Large intestine (tissue), 12 donors: ENCODE results near the gene PHLDB3. TPM values are rescaled to one million over a fixed set of nuclear protein-coding genes. Genes with fewer than 3 reads are reported as not detected.
A peak's percentile ranks its signal among the peaks of the same experiment; 100 is the strongest.
"Not testable (repeated sequence)": the region's sequence is repeated elsewhere in the genome, so short reads cannot be mapped to it uniquely, and the experiment has no call there.

Experiments
- DNase-seq, 2 donors: peaks; one replicate each; pipeline versions ENCODE4 v3.0.0 to v3.0.0-alpha.2; 2013
- H3K27ac ChIP-seq: one replicate; pipeline ENCODE4 v1.5.1; 2013; ENCODE audit warnings: low read length
- H3K27me3 ChIP-seq: 2 replicates; pipeline ENCODE4 v1.6.1; 2013; ENCODE audit warnings: low read length; ENCODE audit not compliant: control insufficient read depth, insufficient read depth
- H3K36me3 ChIP-seq: 2 replicates; pipeline ENCODE4 v1.6.1; 2013; ENCODE audit warnings: low read length; ENCODE audit not compliant: control insufficient read depth, insufficient read depth
- H3K4me1 ChIP-seq: one replicate; pipeline ENCODE4 v1.6.1; 2013; ENCODE audit warnings: low read length; ENCODE audit not compliant: control insufficient read depth, insufficient read depth
- H3K4me3 ChIP-seq: one replicate; pipeline ENCODE4 v1.5.1; 2013; ENCODE audit warnings: low read length
- H3K9me3 ChIP-seq: one replicate; pipeline ENCODE4 v1.6.1; 2013; ENCODE audit warnings: mild to moderate bottlenecking, low read depth, low read length, moderate library complexity; ENCODE audit not compliant: control insufficient read depth
- WGBS: methylation state at CpG from one replicate; pipeline ENCODE4 v1.1.5; 2013; ENCODE audit warnings: low lambda C conversion rate; ENCODE audit not compliant: insufficient coverage; 5-methylcytosine and 5-hydroxymethylcytosine counted together
- long read RNA-seq, 11 donors: transcript quantifications; one replicate each; lab custom pipeline, GENCODE V29; 2026
- polyA plus RNA-seq: library from polyadenylated mRNA; unstranded; fragments of 120-200 nt; gene quantifications from one replicate; pipeline ENCODE4 v1.2.1, GENCODE V29; 2013

PHLDB3 gene
- 33.8 TPM for polyA plus RNA-seq
- long read RNA-seq, donor 1: 0 reads
- long read RNA-seq, donor 2, partial matches to known transcripts: 0 of 2 reads
- long read RNA-seq, donor 2, other reads (novel, unspliced or antisense): 0 of 2 reads
- long read RNA-seq, donor 3, partial matches to known transcripts: 5 of 6 reads
- long read RNA-seq, donor 3, other reads (novel, unspliced or antisense): 0 of 6 reads
- long read RNA-seq, donor 4: 0 reads
- long read RNA-seq, donor 5, partial matches to known transcripts: 0 of 1 reads
- long read RNA-seq, donor 5, other reads (novel, unspliced or antisense): 0 of 1 reads
- long read RNA-seq, donor 6: 0 reads
- long read RNA-seq, donor 7: 0 reads
- long read RNA-seq, donor 8: 0 reads
- long read RNA-seq, donor 9: 0 reads
- long read RNA-seq, donor 10: 0 reads
- long read RNA-seq, donor 11: 0 reads

- Histone ChIP-seq H3K36me3 (peaks cover 24% of the 10 kb centered on the region), H3K4me3 (peak within 1 kb of the TSS; percentile 90), H3K4me1 (peaks cover 21% of the 10 kb centered on the region), H3K9me3 (no peaks in the 10 kb centered on the region), H3K27ac (peak within 1 kb of the TSS; percentile 96), H3K27me3 (no peaks in the 10 kb centered on the region)
- WGBS: no CpG with 5 or more reads among the region's 42 CpGs
- DNase-seq: peak; percentile 68 to 78
Measured at GRCh38 chr19:43504426-43505185, at the start of gene PHLDB3. Gene PHLDB3, minus strand, starts transcription at chr19:43504746. Its CDS starts 628 bp downstream, at chr19:43504118.

- Histone ChIP-seq H3K4me1 (no peaks in the 10 kb centered on the region), H3K27me3 (no peaks in the 10 kb centered on the region), H3K27ac (no peak overlapping the region), H3K9me3 (no peaks in the 10 kb centered on the region), H3K36me3 (peaks cover 62% of the 10 kb centered on the region), H3K4me3 (no peak overlapping the region)
- no CpG with 5 or more reads among the region's 4 CpGs for WGBS
- no peak for DNase-seq
Measured at GRCh38 chr19:43553656-43554055, 49.1 kb upstream of the PHLDB3 start.

GRCh38 chr19:43552616-43553015, 48.1 kb upstream of the PHLDB3 start:
- H3K4me1 ChIP-seq: no peaks in the 10 kb centered on the region
- no peaks in the 10 kb centered on the region for H3K9me3 ChIP-seq
- no peaks in the 10 kb centered on the region for H3K27me3 ChIP-seq
- H3K36me3 ChIP-seq: peaks cover 57% of the 10 kb centered on the region
- no CpG with 5 or more reads among the region's 3 CpGs for WGBS
- no peak overlapping the region for H3K27ac ChIP-seq
- H3K4me3 ChIP-seq: no peak overlapping the region
- no peak for DNase-seq

- no peak overlapping the region for H3K27ac ChIP-seq
- no peaks in the 10 kb centered on the region for H3K4me1 ChIP-seq
- peaks cover 53% of the 10 kb centered on the region for H3K36me3 ChIP-seq
- DNase-seq: no peak
- WGBS: no CpG with 5 or more reads among the region's 3 CpGs
- no peak overlapping the region for H3K4me3 ChIP-seq
- H3K9me3 ChIP-seq: no peaks in the 10 kb centered on the region
- no peaks in the 10 kb centered on the region for H3K27me3 ChIP-seq
Measured at GRCh38 chr19:43552198-43552450, 47.6 kb upstream of the PHLDB3 start.

GRCh38 chr19:43551399-43552197, 47.1 kb upstream of the PHLDB3 start:
- no peaks in the 10 kb centered on the region for H3K9me3 ChIP-seq
- DNase-seq: no peak
- no peak overlapping the region for H3K27ac ChIP-seq
- WGBS: 0% methylated on average over 1 of the region's 23 CpGs
- no peaks in the 10 kb centered on the region for H3K27me3 ChIP-seq
- no peak overlapping the region for H3K4me3 ChIP-seq
- H3K4me1 ChIP-seq: no peaks in the 10 kb centered on the region
- H3K36me3 ChIP-seq: peaks cover 55% of the 10 kb centered on the region

- 100% methylated on average over 1 of the region's 2 CpGs for WGBS
Measured at GRCh38 chr19:43548706-43549105, 44.2 kb upstream of the PHLDB3 start.

GRCh38 chr19:43547926-43548325, 43.4 kb upstream of the PHLDB3 start:
- H3K36me3 ChIP-seq: peaks cover 56% of the 10 kb centered on the region
- WGBS: no CpG with 5 or more reads among the region's 24 CpGs

More at GRCh38 chr19:43548706-43549105, 44.2 kb upstream of the PHLDB3 start:
- Histone ChIP-seq H3K27me3 (no peaks in the 10 kb centered on the region), H3K4me1 (no peaks in the 10 kb centered on the region), H3K4me3 (no peak overlapping the region), H3K36me3 (peaks cover 58% of the 10 kb centered on the region), H3K27ac (no peak overlapping the region), H3K9me3 (no peaks in the 10 kb centered on the region)
- DNase-seq: no peak

GRCh38 chr19:43546581-43546980, 42.0 kb upstream of the PHLDB3 start:
- no peak for DNase-seq
- Histone ChIP-seq H3K9me3 (no peaks in the 10 kb centered on the region), H3K4me3 (no peak overlapping the region), H3K27me3 (no peaks in the 10 kb centered on the region), H3K36me3 (peaks cover 57% of the 10 kb centered on the region), H3K27ac (no peak overlapping the region), H3K4me1 (no peaks in the 10 kb centered on the region)
- WGBS: no CpG with 5 or more reads among the region's 3 CpGs

More at GRCh38 chr19:43547926-43548325, 43.4 kb upstream of the PHLDB3 start:
- not testable (repeated sequence) for H3K27me3 ChIP-seq, H3K4me3 ChIP-seq, H3K27ac ChIP-seq, H3K4me1 ChIP-seq, H3K9me3 ChIP-seq, DNase-seq

GRCh38 chr19:43545981-43546380, 41.4 kb upstream of the PHLDB3 start:
- DNase-seq: no peak
- no peaks in the 10 kb centered on the region for H3K27me3 ChIP-seq
- H3K27ac ChIP-seq: no peak overlapping the region
- no peaks in the 10 kb centered on the region for H3K4me1 ChIP-seq
- peaks cover 55% of the 10 kb centered on the region for H3K36me3 ChIP-seq
- H3K4me3 ChIP-seq: no peak overlapping the region
- whole genome bisulfite sequencing: no CpG with 5 or more reads among the region's 2 CpGs
- H3K9me3 ChIP-seq: no peaks in the 10 kb centered on the region

GRCh38 chr19:43545276-43545675, 40.7 kb upstream of the PHLDB3 start:
- 80% methylated on average over 1 of the region's 5 CpGs for WGBS
- no peaks in the 10 kb centered on the region for H3K4me1 ChIP-seq
- H3K9me3 ChIP-seq: no peaks in the 10 kb centered on the region
- no peaks in the 10 kb centered on the region for H3K27me3 ChIP-seq
- peaks cover 53% of the 10 kb centered on the region for H3K36me3 ChIP-seq
- no peak for DNase-seq
- H3K4me3 ChIP-seq: no peak overlapping the region
- H3K27ac ChIP-seq: no peak overlapping the region
